Brain microvascular endothelial cell (primary cell): ENCODE results near the gene GALNT9.

Experiments used
- DNase-seq: peaks from one replicate; pipeline ENCODE4 v3.0.0-alpha.2; 2020
- H3K27ac ChIP-seq: fragments of 250-450 bp; sonication (Bioruptor Pico); 2 replicates; pipeline ENCODE4 v1.5.1; 2020; ENCODE audit warnings: mild to moderate bottlenecking, moderate library complexity
- H3K27me3 ChIP-seq: fragments of 250-450 bp; sonication (Bioruptor Pico); replicated peaks from 2 replicates; pipeline ENCODE4 v1.5.1; 2020; ENCODE audit warnings: mild to moderate bottlenecking
- H3K36me3 ChIP-seq: fragments of 250-450 bp; sonication (Bioruptor Pico); replicated peaks from 2 replicates; pipeline ENCODE4 v1.5.1; 2020; ENCODE audit warnings: mild to moderate bottlenecking
- H3K4me3 ChIP-seq: 2 replicates; pipeline ENCODE4 v1.5.1; 2011; ENCODE audit warnings: low read depth, mild to moderate bottlenecking, control low read depth, low read length, moderate library complexity
- CTCF ChIP-seq: IDR thresholded peaks from 2 replicates; pipeline ENCODE4 v1.5.1; 2011; ENCODE audit warnings: low read depth, mild to moderate bottlenecking, moderate library complexity, low read length, control low read depth, inconsistent platforms; ENCODE audit errors: missing control alignments
- in situ Hi-C: cut with HindIII; loops from 2 replicates; pipeline ENCODE4 v1.10.0; 2017; ENCODE audit warnings: low sequenced_read_pairs, low pct_ligation_motif_present

The GALNT9 gene

GRCh38 chr12:132338311-132338710 lies 8.9 kb upstream of the GALNT9 start:
- in situ Hi-C loops = no loop called here
- Histone ChIP-seq H3K27me3 (no peaks in the 10 kb centered on the region), H3K36me3 (no peaks in the 10 kb centered on the region), H3K27ac (no peak overlapping the region), H3K4me3 (no peak overlapping the region)
- TF ChIP-seq CTCF = no peak
- DNase-seq = no peak

GRCh38 chr12:132337557-132337956 lies 8.2 kb upstream of the GALNT9 start:
- Histone ChIP-seq H3K27me3 (no peaks in the 10 kb centered on the region), H3K36me3 (no peaks in the 10 kb centered on the region), H3K4me3 (no peak overlapping the region), H3K27ac (no peak overlapping the region)
- no peak for DNase-seq
- in situ Hi-C loops = no loop called here
- no peak for TF ChIP-seq CTCF

- DNase-seq = no peak
- no peaks in the 10 kb centered on the region for H3K36me3 ChIP-seq
- H3K27ac ChIP-seq = no peak overlapping the region
- H3K4me3 ChIP-seq = no peak overlapping the region
- no peaks in the 10 kb centered on the region for H3K27me3 ChIP-seq
- TF ChIP-seq CTCF = no peak
- in situ Hi-C loops = no loop called here
Measured at GRCh38 chr12:132336451-132337413, 7.3 kb upstream of the GALNT9 start.

- TF ChIP-seq CTCF = no peak
- no peak overlapping the region for H3K27ac ChIP-seq
- no peak for DNase-seq
- peaks cover 2% of the 10 kb centered on the region for H3K27me3 ChIP-seq
- in situ Hi-C loops = no loop called here
- no peaks in the 10 kb centered on the region for H3K36me3 ChIP-seq
- H3K4me3 ChIP-seq = no peak overlapping the region
Measured at GRCh38 chr12:132335179-132335756, 5.9 kb upstream of the GALNT9 start.

GRCh38 chr12:132333766-132334165 lies 4.4 kb upstream of the GALNT9 start:
- Histone ChIP-seq H3K4me3 (no peak overlapping the region), H3K27me3 (peaks cover 12% of the 10 kb centered on the region), H3K36me3 (no peaks in the 10 kb centered on the region), H3K27ac (no peak overlapping the region)
- DNase-seq = no peak
- no peak for TF ChIP-seq CTCF
- in situ Hi-C loops = no loop called here

GRCh38 chr12:132333273-132333672 lies 3.9 kb upstream of the GALNT9 start:
- Histone ChIP-seq H3K27ac (no peak overlapping the region), H3K27me3 (peaks cover 17% of the 10 kb centered on the region), H3K36me3 (no peaks in the 10 kb centered on the region), H3K4me3 (no peak overlapping the region)
- no peak for TF ChIP-seq CTCF
- no peak for DNase-seq
- in situ Hi-C loops = no loop called here
